Subcutaneous abdominal adipose tissue (tissue), 5 donors: Measurements from ENCODE around the gene TSNAX.
A peak's percentile ranks its signal among the peaks of the same experiment; 100 is the strongest.
"Not testable (repeated sequence)": the region's sequence is repeated elsewhere in the genome, so short reads cannot be mapped to it uniquely, and the experiment has no call there.

Source experiments
- H3K27ac ChIP-seq: one replicate; pipeline ENCODE4 v1.7.0; 2013; ENCODE audit warnings: low read depth, mild to moderate bottlenecking, inconsistent platforms, low read length, moderate library complexity
- H3K27me3 ChIP-seq, 5 donors: one replicate each; pipeline ENCODE4 v1.7.0; 2013; ENCODE audit warnings: low read length in 5 of 5, inconsistent platforms in 1 of 5; ENCODE audit not compliant: control insufficient read depth in 5 of 5, insufficient read depth in 4 of 5
- H3K36me3 ChIP-seq, 5 donors: one replicate each; pipeline ENCODE4 v1.7.0; 2013; ENCODE audit warnings: low read length in 5 of 5; ENCODE audit not compliant: control insufficient read depth in 5 of 5, insufficient read depth in 5 of 5
- H3K4me1 ChIP-seq, 5 donors: one replicate each; pipeline ENCODE4 v1.7.0; 2013; ENCODE audit warnings: low read length in 5 of 5, mild to moderate bottlenecking in 3 of 5, moderate library complexity in 1 of 5; ENCODE audit not compliant: control insufficient read depth in 5 of 5, insufficient read depth in 5 of 5
- H3K4me3 ChIP-seq, 5 donors: one replicate each; pipeline ENCODE4 v1.7.0; 2013; ENCODE audit warnings: low read length in 5 of 5, low read depth in 1 of 5
- H3K9ac ChIP-seq, 5 donors: one replicate each; pipeline ENCODE4 v1.7.0; 2013; ENCODE audit warnings: low read length in 5 of 5, mild to moderate bottlenecking in 4 of 5, moderate library complexity in 3 of 5
- H3K9me3 ChIP-seq, 5 donors: one replicate each; pipeline ENCODE4 v1.7.0; 2013; ENCODE audit warnings: low read length in 5 of 5; ENCODE audit not compliant: control insufficient read depth in 5 of 5
- donor health status: healthy.
- donor health status: healthy.
- donor health status: healthy.
- donor health status: healthy.
- donor health status: healthy.

Gene TSNAX

GRCh38 chr1:231497629-231498152, 30.8 kb upstream of the TSNAX start:
- no peaks in the 10 kb centered on the region for H3K27me3 ChIP-seq
- no peak overlapping the region for H3K4me3 ChIP-seq
- H3K4me1 ChIP-seq, result peaks cover 0 to 5% (median 0%) of the 10 kb centered on the region in 5 donors
- no peaks in the 10 kb centered on the region for H3K36me3 ChIP-seq
- H3K27ac ChIP-seq, result no peak overlapping the region
- no peak overlapping the region for H3K9ac ChIP-seq
- H3K9me3 ChIP-seq, result peaks cover 0 to 18% (median 9%) of the 10 kb centered on the region in 5 donors

DNA sequence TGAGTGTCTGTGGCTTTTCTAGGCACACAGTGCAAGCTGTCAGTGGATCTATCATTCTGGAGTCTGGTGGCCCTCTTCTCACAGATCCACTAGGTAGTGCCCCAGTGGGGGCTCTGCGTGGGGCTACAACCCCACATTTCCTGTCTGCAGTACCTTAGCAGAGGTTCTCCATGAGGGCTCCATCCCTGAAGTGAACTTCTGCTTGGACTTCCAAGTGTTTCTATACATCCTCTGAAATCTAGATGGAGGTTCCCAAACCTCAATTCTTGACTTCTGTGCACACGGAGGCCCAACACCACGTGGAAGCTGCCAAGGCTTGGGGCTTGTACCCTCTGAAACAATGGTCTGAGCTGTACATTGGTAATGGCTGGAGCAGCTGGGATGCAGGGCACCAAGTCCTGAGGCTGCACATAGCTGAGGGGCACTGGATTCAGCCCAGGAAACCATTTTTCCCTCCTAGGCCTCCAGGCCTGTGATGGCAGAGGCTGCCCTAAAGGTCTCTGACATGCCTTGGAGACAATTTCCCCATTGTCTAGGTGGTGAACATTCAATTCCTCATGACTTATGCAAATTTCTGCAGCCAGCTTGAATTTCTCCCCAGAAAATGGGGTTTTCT, 29.2 kb upstream of the TSNAX start:
- Histone ChIP-seq H3K9ac (no peak overlapping the region), H3K9me3 (peaks cover 0 to 18% (median 10%) of the 10 kb centered on the region in 5 donors), H3K4me1 (no peaks in the 10 kb centered on the region), H3K4me3 (peak overlapping the region in 1 of 5 donors; percentile 1), H3K36me3 (no peaks in the 10 kb centered on the region), H3K27me3 (no peaks in the 10 kb centered on the region), H3K27ac (no peak overlapping the region)

DNA sequence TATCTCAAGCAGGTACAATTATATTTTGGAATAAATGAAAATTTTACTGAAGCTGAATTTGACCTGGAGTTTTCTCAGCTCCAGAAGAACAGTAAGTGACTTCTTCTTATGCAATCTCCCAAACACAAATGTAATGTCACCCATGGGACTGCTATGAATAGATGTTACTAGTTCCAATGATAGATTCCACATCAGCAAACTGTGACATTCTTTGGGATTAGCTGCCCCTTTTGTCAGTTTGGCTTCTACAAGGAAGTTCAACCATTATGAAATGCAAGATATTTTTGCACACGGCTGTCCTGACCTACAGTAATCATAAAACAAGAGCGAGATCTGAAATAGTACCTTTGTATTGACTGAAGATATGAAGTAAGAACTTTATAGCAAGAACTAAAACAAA, 27.8 kb upstream of the TSNAX start:
- H3K36me3 ChIP-seq, result no peaks in the 10 kb centered on the region
- H3K4me3 ChIP-seq, result no peak overlapping the region
- no peak overlapping the region for H3K27ac ChIP-seq
- no peak overlapping the region for H3K9ac ChIP-seq
- peaks cover 0 to 18% (median 10%) of the 10 kb centered on the region in 5 donors for H3K9me3 ChIP-seq
- no peaks in the 10 kb centered on the region for H3K4me1 ChIP-seq
- no peaks in the 10 kb centered on the region for H3K27me3 ChIP-seq

DNA sequence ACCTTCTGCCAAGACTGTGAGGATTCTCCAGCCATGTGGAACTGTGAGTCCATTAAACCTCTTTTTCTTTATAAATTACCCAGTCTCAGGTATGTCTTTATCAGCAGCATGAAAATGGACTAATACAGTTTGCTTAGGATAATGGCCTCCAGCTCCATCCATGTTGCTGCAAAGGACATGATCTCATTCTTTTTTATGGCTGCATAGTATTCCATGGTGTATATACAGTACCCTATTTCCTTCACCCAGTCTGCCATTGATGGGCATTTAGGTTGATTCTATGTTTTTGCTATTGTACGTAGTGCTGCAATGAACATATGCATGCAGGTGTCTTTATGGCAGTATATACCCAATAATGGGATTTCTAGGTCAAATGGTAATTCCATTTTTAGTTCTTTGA, 25.3 kb upstream of the TSNAX start:
- H3K27ac ChIP-seq, H3K4me3 ChIP-seq: not testable (repeated sequence)

GRCh38 chr1:231507476-231508355, 20.8 kb upstream of the TSNAX start:
- H3K9ac ChIP-seq, result no peak overlapping the region
- peaks cover 0 to 2% (median 0%) of the 10 kb centered on the region in 5 donors for H3K9me3 ChIP-seq
- H3K36me3 ChIP-seq, result no peaks in the 10 kb centered on the region
- H3K4me1 ChIP-seq, result no peaks in the 10 kb centered on the region
- no peak overlapping the region for H3K27ac ChIP-seq
- no peak overlapping the region for H3K4me3 ChIP-seq
- no peaks in the 10 kb centered on the region for H3K27me3 ChIP-seq

More for the DNA sequence above, 25.3 kb upstream of the TSNAX start:
- H3K27me3 ChIP-seq, H3K36me3 ChIP-seq, H3K9ac ChIP-seq, H3K4me1 ChIP-seq: not testable (repeated sequence)
- H3K9me3 ChIP-seq, result peaks cover 0 to 14% (median 10%) of the 10 kb centered on the region in 5 donors

GRCh38 chr1:231508497-231508896, 20.0 kb upstream of the TSNAX start:
- no peaks in the 10 kb centered on the region for H3K27me3 ChIP-seq
- H3K36me3 ChIP-seq, result no peaks in the 10 kb centered on the region
- no peak overlapping the region for H3K9ac ChIP-seq
- no peaks in the 10 kb centered on the region for H3K9me3 ChIP-seq
- H3K4me3 ChIP-seq, result no peak overlapping the region
- no peak overlapping the region for H3K27ac ChIP-seq
- no peaks in the 10 kb centered on the region for H3K4me1 ChIP-seq

GRCh38 chr1:231508941-231509340, 19.5 kb upstream of the TSNAX start:
- Histone ChIP-seq H3K4me3 (no peak overlapping the region), H3K9me3 (no peaks in the 10 kb centered on the region), H3K36me3 (no peaks in the 10 kb centered on the region), H3K27ac (no peak overlapping the region), H3K9ac (no peak overlapping the region), H3K4me1 (no peaks in the 10 kb centered on the region), H3K27me3 (no peaks in the 10 kb centered on the region)

- H3K9me3 ChIP-seq, result no peaks in the 10 kb centered on the region
- peaks cover 0 to 8% (median 3%) of the 10 kb centered on the region in 5 donors for H3K4me1 ChIP-seq
- H3K4me3 ChIP-seq, result no peak overlapping the region
- no peak overlapping the region for H3K27ac ChIP-seq
- no peaks in the 10 kb centered on the region for H3K36me3 ChIP-seq
- H3K27me3 ChIP-seq, result no peaks in the 10 kb centered on the region
- H3K9ac ChIP-seq, result no peak overlapping the region
Measured at GRCh38 chr1:231512147-231512698, 16.2 kb upstream of the TSNAX start.

DNA sequence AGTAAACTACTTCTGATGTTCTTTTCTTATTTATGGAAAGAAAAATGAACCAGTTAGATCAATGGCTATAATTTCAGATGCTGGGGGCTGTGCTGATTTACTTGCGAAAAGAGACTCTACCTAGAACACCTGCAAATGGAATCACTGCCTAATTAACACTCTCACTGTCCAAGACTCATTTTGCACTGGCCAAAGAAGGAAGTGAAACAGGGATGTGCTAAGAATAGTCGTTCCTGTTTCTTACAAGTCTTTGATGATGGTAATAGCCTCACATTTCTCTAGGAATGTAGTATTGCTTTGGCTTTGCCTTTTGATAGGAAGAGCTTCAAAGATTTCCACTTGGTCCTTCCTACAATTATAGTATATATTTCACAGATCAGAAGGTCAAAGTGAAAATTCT, 12.7 kb upstream of the TSNAX start:
- no peak overlapping the region for H3K9ac ChIP-seq
- peaks cover 0 to 8% (median 3%) of the 10 kb centered on the region in 5 donors for H3K4me1 ChIP-seq
- no peaks in the 10 kb centered on the region for H3K27me3 ChIP-seq
- H3K36me3 ChIP-seq, result no peaks in the 10 kb centered on the region
- H3K4me3 ChIP-seq, result no peak overlapping the region
- H3K9me3 ChIP-seq, result no peaks in the 10 kb centered on the region
- H3K27ac ChIP-seq, result no peak overlapping the region

- peaks cover 0 to 8% (median 3%) of the 10 kb centered on the region in 5 donors for H3K4me1 ChIP-seq
- no peaks in the 10 kb centered on the region for H3K9me3 ChIP-seq
- H3K4me3 ChIP-seq, result no peak overlapping the region
- H3K27ac ChIP-seq, result no peak overlapping the region
- H3K9ac ChIP-seq, result no peak overlapping the region
- no peaks in the 10 kb centered on the region for H3K36me3 ChIP-seq
- H3K27me3 ChIP-seq, result no peaks in the 10 kb centered on the region
Measured at GRCh38 chr1:231517076-231517475, 11.4 kb upstream of the TSNAX start.
